ENCODE data around the gene DDX19B.
A peak's percentile ranks its signal among the peaks of the same experiment; 100 is the strongest.
"Not testable (repeated sequence)": the region's sequence is repeated elsewhere in the genome, so short reads cannot be mapped to it uniquely, and the experiment has no call there.

Gene DDX19B
- total RNA-seq = 12.6 to 15.7 reads per million in 2 experiments

GRCh38 chr16:70298988-70299938 lies at the start of gene DDX19B:
TSS of gene DDX19B (plus strand) at chr16:70299186. CDS start at chr16:70299298, 112 bp downstream.
- DNase-seq (ENCODE audit: low read depth) = peak; percentile 39

DNA sequence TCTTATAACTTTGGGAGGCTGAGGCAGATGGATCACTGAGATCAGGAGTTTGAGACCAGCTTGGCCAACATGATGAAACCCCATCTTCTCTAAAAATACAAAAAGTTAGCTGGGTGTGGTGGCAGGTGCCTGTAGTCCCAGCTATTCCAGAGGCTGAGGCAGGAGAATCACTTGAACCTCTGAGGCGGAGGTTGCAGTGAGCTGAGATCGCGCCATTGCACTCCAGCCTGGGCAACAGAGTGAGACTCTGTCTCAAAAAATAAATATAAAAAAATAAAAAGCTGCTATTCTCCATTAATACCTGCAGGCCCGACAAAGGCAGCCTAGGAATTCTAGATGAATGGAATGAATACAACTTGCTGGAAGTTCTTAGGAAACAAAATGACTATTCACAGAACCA lies 49.3 kb upstream of the DDX19B start:
- not testable (repeated sequence) for DNase-seq (ENCODE audit: low read depth)

- peak; percentile 24 for DNase-seq (ENCODE audit: low read depth)
These were observed 48.0 kb upstream of the DDX19B start for GRCh38 chr16:70250748-70251628.

DNA sequence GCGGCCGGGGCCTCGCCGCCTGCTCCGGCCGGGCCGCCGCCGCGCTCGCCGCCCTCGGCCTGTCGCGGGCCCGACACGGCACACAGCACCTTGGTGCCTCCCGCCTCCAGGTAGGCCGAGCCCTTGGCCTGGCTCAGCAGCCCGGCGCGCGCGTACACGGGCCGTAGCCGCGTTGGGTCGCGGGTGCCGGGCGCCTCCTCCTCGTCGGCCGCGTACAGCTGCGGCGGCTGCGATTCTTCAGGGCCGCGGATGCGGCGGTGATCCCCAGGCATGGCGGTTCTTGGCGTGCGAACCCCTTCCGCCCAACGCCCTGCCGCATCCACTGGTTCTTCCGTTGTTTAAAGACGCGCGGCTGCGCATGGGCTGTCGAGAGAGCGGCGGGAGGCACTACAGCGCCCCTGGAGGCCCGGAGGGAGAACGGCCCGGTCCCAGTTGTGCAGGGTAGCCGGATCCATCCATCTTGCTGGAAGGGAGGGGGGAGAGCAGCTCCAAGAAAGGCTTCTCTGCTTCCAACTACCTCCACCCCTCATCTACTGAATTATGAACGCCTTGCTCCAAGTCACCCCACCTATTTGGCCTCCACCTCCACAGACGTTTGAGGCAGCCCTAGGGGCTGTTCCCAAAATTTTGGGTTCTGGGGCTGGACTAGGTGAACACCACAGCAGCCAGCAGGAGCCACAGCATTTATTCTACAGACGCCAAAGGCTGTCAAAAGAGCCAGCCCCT lies 47.2 kb upstream of the DDX19B start, which contains the start of gene EXOSC6:
Gene EXOSC6, minus strand, starts transcription at position 312 of the 726 bp plus-strand sequence. Its CDS starts 40 bp downstream, at position 272.
- DNase-seq (ENCODE audit: low read depth) = peak; percentile 88

- no peak for DNase-seq (ENCODE audit: low read depth)
These were observed 46.5 kb upstream of the DDX19B start for GRCh38 chr16:70252355-70252988.

DNA sequence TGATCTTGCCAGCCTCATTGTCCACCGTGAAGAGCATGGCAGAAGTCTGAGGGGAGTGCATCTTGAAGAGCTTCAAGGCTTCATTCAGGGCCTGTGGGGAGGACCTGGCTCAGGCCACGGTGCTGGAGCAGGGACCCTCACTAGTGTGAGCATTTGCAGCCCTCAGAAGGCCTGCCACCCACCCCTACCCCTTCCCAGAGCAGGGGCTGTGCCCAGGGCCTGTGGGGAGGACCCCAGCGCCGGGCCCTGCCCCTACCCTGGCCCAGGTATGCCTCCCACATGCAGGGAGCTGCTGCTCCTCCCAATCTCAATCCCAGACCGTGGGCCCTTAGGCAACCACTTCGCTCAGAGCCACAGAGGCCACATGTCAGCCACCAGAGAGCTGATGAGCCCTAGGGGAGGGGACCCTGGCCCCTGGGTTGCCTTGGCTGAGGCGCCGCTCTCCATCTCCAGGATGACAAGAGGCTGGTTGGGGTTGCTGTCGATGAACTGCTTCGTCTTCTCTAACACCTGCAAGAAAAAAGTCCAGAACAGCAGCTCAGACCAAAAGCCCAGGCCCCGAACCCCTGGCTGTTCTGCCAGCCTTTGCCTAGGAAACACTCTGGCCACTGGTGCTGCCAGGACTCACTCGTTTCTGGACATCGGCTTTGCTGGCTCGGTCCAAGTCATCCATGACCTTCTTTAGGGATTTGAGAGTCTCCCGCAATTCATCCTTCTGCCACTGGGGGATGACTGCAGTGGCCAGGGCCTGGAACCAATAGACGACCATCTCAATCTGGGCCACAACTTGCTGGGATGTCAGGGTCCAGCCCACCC lies 45.5 kb upstream of the DDX19B start:
- DNase-seq (ENCODE audit: low read depth) = peak; percentile 15

DNA sequence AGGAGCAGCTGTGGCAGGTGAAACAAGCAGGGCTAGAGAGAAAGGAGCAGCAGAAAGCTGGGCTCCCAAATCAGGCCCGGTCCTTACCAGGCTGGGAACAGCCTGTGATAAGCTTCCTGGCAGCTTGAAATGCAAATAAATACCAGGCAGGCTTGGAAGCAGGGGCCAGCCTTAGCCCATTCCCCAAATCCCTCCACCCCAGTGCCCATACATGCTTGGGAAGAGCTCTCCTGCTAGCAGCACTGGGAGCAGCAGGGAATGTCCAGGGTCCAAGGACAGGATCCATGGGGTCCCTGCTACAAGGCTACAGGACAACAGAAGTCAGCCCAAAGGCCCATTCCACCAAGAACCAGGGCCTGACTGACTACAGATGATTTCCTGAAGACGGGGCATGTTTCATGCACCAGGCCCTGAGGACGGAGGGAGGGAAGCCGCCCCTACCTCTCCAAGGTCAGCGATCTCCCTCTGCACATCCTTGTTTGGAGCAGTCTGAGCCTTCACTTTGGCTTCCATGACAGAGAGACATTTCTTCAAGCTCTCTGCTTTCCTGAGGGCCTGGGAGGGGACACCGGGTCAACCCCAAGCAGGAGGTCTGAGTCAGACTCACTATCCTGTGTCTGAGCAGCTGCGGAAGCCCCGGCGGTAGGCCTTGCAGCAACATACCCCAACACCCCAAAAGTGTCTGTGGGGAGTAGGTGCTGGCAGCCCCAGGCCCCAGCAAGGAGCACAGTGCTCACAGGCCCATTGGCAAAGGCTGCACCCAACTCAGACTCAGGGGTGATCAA lies 44.6 kb upstream of the DDX19B start:
- DNase-seq (ENCODE audit: low read depth) = no peak

DNA sequence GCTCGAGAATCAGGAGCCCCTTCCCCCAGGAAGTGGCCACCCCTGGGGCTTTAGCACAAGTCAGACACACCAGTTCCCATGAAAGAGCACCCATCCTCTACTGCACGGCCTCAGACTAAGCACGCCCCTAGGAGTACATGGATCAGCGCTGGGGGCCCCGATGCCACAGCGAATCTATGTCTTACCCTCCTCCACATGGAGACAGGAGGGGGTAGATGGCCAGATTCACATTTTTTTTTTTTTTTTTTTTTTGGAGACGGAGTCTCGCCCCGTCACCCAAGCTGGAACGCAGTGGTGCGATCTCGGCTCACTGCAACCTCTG lies 44.1 kb upstream of the DDX19B start:
- DNase-seq (ENCODE audit: low read depth) = no peak

GRCh38 chr16:70255574-70255973 lies 43.4 kb upstream of the DDX19B start:
- DNase-seq (ENCODE audit: low read depth) = no peak

GRCh38 chr16:70257391-70257790 lies 41.6 kb upstream of the DDX19B start:
- DNase-seq (ENCODE audit: low read depth) = no peak

DNA sequence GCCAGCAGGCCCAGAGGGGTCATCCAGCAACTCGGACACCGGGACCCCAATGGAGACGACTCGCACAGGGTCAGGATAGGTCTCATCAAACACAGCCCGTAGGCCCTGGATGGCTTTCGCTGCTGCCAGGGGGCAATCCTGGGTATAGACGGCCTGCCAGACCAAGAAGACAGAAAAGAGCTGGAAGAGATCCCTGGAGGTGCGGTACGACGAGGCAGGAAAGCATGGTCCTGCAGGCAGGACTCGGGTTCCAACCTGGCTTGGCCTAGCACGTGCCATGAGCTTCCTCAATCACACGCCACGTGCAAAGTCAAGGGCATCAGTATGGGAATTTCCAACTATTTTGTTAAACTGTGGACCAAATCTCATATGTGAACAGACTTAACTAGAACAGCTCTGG lies 40.9 kb upstream of the DDX19B start:
- DNase-seq (ENCODE audit: low read depth) = no peak

DNA sequence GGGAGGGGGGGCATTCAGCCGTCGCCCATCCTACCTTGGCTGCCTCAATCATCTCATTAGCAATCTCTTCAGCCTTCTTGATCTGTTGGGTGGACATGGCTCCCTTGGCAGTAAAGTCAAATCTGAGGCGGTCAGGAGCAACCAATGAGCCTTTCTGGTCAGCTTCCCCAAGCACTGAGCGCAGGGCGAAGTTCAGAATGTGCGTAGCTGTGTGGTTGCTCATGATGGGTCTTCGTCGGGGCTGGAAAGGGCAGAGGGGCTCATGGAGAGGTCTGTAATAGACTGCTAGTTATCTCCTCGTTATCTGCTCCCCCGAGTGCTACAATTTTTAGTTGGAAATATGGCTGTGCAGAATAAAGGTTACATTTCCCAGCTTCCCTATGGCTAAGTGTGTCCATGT lies 40.0 kb upstream of the DDX19B start:
- no peak for DNase-seq (ENCODE audit: low read depth)

DNA sequence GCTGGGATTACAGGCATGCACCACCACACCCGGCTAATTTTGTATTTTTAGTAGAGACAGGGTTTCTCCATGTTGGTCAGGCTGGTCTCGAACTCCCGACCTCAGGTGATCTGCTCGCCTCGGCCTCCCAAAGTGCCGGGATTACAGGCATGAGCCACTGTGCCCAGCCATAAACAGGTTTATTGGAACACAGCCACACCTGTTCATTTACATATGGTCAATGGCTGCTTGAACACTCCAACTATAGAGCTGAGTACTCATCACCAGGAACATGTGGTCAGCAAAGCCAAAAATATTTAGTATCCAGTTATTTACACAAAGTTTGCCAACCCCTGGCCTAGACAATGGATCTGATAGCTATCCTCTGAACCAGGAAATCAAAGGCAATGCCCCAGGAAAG lies 39.1 kb upstream of the DDX19B start:
- DNase-seq (ENCODE audit: low read depth) = not testable (repeated sequence)

DNA sequence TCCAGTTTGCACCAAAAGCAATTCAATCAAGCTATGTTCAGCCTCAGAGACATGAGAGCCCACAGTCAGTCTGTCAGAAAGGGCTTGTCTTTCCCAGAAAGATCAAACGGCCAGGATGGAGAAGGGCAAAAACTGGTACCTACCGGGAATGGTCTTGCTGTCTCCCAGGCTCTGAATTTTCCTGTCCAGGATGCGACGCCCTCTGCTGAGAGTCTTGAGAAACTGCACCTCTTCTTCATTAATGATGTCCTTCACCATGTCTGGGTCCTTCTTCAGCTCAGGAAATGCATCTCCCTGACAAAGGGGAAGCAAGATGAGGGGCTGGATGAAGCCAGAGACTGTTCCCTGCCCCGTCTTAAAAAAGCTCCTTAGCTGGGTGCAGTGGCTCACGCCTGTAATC lies 31.5 kb upstream of the DDX19B start:
- no peak for DNase-seq (ENCODE audit: low read depth)

DNA sequence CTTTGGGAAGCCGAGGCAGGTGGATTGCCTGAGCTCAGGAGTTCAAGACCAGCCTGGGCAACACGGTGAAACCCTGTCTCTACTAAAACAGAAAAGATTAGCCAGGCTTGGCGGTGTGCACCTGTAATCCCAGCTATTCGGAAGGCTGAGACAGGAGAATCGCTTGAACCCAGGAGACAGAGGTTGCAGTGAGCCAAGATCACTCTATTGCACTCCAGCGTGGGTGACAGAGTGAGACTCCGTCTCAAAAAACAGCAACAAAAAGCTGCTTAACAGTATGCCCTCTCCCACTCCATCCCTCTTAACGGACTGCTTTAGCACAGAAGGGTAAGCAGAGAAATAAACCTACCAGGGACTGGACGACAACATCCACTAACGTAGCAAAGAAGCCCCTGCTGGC lies 31.1 kb upstream of the DDX19B start:
- DNase-seq (ENCODE audit: low read depth) = not testable (repeated sequence)

DNA sequence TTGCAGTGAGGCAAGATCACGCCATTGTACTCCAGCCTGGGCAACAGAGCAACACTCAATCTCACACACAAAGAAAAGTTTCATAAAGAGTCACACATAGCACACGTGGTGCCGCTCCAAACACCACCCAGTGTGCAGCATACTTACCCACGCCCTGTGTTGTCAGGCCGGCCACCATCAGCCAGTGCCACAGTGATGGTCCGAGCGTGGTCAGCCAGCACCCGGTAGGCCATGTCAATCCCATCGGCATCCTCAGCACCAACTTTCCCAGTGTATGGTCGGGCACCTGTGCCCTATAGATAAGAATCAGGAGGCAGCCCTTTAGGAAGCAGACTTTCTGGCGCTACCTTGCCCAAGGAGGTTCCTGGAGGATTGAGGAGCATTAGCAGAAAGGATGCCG lies 29.5 kb upstream of the DDX19B start:
- no peak for DNase-seq (ENCODE audit: low read depth)

- DNase-seq (ENCODE audit: low read depth) = no peak
These were observed 28.8 kb upstream of the DDX19B start for GRCh38 chr16:70270176-70270575.

- no peak for DNase-seq (ENCODE audit: low read depth)
These were observed 27.3 kb upstream of the DDX19B start for GRCh38 chr16:70271696-70272095.

- DNase-seq (ENCODE audit: low read depth) = no peak
These were observed 22.6 kb upstream of the DDX19B start for GRCh38 chr16:70276392-70276791.

Measured in T follicular helper cell (primary cell).